Brain microvascular endothelial cell (primary cell): ENCODE results near the gene GPR12.

ENCODE experiments used
- DNase-seq: peaks from one replicate; pipeline ENCODE4 v3.0.0-alpha.2; 2020
- H3K27ac ChIP-seq: fragments of 250-450 bp; sonication (Bioruptor Pico); 2 replicates; pipeline ENCODE4 v1.5.1; 2020; ENCODE audit warnings: mild to moderate bottlenecking, moderate library complexity
- H3K27me3 ChIP-seq: fragments of 250-450 bp; sonication (Bioruptor Pico); replicated peaks from 2 replicates; pipeline ENCODE4 v1.5.1; 2020; ENCODE audit warnings: mild to moderate bottlenecking
- H3K36me3 ChIP-seq: fragments of 250-450 bp; sonication (Bioruptor Pico); replicated peaks from 2 replicates; pipeline ENCODE4 v1.5.1; 2020; ENCODE audit warnings: mild to moderate bottlenecking
- H3K4me3 ChIP-seq: 2 replicates; pipeline ENCODE4 v1.5.1; 2011; ENCODE audit warnings: low read depth, mild to moderate bottlenecking, control low read depth, low read length, moderate library complexity
- in situ Hi-C: cut with HindIII; loops from 2 replicates; pipeline ENCODE4 v1.10.0; 2017; ENCODE audit warnings: low sequenced_read_pairs, low pct_ligation_motif_present
- TF ChIP-seq, protein P1 (sequence below): IDR thresholded peaks from 2 replicates; pipeline ENCODE4 v1.5.1; 2011; ENCODE audit warnings: low read depth, mild to moderate bottlenecking, moderate library complexity, low read length, control low read depth, inconsistent platforms; ENCODE audit errors: missing control alignments

The GPR12 gene

DNA sequence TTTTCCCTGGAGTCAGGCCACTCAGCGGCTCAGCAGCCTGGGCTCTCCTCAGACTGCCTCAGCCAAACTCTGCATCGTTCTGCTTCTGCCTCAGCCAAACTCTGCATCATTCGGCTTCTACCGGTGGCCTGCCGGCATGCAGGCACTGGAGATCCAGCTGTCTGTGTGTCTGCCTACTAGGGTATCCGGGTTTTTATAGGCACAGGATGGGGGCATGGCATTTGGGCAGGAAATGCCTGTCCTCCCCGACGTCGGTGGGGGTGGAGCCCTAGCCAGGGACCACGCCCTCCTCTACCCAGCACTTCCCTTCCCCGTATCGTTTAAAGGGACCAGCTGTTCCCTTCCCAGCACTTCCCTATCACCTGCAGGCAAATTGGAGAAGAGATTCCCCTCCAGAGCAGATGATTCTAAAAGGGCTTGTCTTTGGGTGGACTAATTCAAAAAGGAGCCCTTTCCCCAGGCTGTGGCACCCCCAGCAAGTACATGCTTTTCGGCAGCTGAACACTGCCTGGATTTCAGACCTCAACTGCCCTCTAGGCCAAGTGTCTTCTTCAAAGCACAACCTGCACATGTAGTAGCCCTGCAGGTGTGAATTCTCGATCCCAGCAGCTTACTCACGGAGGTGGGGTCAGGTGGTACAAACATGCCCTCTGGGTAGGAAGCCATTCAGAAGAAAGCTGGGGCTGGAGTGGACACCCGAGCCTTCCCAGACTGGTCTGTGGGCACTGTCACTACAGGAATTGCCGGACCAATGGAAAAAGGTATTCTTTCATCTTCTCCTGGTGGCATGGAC, 25.4 kb upstream of the GPR12 start:
- H3K4me3 ChIP-seq, result no peak overlapping the region
- H3K27me3 ChIP-seq, result no peaks in the 10 kb centered on the region
- TF ChIP-seq, protein P1, sequence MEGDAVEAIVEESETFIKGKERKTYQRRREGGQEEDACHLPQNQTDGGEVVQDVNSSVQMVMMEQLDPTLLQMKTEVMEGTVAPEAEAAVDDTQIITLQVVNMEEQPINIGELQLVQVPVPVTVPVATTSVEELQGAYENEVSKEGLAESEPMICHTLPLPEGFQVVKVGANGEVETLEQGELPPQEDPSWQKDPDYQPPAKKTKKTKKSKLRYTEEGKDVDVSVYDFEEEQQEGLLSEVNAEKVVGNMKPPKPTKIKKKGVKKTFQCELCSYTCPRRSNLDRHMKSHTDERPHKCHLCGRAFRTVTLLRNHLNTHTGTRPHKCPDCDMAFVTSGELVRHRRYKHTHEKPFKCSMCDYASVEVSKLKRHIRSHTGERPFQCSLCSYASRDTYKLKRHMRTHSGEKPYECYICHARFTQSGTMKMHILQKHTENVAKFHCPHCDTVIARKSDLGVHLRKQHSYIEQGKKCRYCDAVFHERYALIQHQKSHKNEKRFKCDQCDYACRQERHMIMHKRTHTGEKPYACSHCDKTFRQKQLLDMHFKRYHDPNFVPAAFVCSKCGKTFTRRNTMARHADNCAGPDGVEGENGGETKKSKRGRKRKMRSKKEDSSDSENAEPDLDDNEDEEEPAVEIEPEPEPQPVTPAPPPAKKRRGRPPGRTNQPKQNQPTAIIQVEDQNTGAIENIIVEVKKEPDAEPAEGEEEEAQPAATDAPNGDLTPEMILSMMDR, result no peak
- no peak for DNase-seq
- in situ Hi-C loops, result no loop called here
- H3K36me3 ChIP-seq, result no peaks in the 10 kb centered on the region
- H3K27ac ChIP-seq, result no peak overlapping the region

DNA sequence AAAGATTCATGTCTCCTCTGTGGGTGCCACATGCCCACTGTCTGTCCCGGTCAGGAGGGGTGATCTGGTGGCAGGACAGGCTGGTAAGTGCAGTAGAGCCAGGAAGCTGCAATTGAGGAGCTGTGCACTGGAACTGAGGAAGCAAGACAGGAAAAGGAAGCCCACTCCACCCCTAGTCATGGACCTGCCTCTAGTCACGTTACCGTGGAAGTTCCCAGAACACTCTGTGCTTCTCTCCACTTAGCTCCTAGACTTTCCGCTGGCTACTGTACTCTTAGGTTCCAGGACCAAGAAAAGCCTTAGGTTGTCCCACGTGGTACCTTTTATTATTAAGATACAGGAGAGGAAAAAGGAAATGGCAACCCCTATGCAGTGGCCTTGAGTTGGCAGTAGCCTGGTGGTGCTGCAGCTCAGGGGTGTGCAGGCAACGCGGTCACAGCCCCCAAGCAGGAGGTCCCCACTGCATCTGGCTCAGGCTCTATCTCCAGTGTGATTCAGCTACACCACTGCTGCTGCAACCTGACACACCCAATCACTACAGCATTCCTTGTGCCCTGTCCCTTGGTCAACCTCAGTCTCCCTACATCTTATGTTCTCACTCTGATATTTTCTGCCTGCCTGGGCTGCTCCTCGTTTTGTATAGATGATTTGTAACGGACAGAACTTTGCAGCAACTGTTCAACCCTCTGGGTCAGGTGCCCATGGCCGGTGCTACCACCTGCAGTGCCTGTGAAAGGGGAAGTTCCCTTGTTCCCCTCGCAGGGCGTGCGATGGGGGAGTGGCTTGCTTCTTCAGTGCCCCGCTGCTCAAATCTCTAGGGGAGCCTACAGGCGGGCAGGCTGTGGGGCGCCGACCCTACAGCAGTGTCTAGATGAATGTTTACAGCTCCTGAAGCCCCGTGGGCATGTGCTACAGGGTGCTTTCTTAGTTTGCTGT, 24.4 kb upstream of the GPR12 start:
- H3K27ac ChIP-seq, result no peak overlapping the region
- H3K36me3 ChIP-seq, result no peaks in the 10 kb centered on the region
- in situ Hi-C loops, result no loop called here
- H3K4me3 ChIP-seq, result no peak overlapping the region
- no peaks in the 10 kb centered on the region for H3K27me3 ChIP-seq
- DNase-seq, result no peak
- TF ChIP-seq, protein P1, result no peak

DNA sequence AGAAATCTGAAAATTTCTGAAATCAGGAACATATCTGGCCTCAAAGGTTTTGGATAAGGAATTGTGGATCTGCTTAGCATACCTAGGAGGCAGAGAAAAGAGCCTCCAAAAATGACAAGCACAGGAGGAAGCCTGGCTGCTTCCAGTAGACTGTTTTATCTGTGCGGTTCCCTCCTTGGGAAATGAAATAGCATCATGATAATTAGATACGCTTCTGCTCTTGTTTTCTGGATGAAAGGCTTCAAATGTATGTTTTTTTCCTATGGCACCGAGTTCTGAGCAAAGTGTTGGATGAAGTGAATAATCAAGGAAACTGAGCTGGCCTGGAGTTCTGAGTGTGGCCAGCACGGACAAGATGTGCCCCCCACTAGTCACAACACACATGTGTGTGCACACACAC, 19.8 kb upstream of the GPR12 start:
- no peak for DNase-seq
- Histone ChIP-seq H3K36me3 (no peaks in the 10 kb centered on the region), H3K27me3 (no peaks in the 10 kb centered on the region), H3K27ac (no peak overlapping the region), H3K4me3 (no peak overlapping the region)
- TF ChIP-seq, protein P1, result no peak
- in situ Hi-C loops, result no loop called here

DNA sequence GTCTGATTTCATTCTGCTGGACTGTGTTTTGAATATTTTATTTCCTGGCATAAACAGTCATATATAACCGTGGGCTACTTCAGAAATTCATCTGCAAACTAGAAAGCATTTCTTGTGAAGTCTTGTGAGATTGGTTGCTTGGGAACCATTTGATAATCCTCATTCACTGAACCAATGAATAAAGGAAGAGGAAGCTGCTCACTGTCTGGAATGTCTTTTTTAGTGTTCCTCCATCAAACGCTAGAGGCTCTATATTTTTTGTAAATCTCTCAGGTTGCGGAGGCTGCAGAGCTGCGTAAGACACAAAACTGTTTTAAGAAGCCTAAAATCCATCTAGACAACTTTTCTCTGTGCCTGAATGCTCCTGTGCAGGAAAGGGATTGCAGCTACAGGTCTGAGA, 18.7 kb upstream of the GPR12 start:
- Histone ChIP-seq H3K27me3 (no peaks in the 10 kb centered on the region), H3K36me3 (no peaks in the 10 kb centered on the region), H3K27ac (no peak overlapping the region), H3K4me3 (no peak overlapping the region)
- in situ Hi-C loops, result no loop called here
- TF ChIP-seq, protein P1, result no peak
- DNase-seq, result no peak

DNA sequence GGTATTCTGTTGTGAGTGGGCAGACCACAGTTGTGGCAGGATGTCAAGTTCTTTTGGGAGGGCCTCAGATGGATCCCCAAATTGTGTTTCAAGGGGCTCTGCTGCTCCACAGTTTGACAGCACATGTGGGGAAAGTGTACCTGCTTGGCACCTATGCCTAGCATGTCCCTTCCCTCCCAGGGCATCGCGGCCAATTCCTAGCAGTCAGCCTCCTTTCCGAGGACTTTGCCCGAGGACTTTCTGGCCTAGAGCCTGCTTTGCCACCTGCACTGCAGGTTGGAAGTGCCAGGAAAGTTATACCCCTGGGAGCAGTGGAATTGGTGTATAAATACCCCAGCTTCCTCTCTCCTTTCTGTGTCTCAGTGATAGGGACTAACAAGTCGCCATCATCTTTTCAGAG, 11.9 kb upstream of the GPR12 start:
- Histone ChIP-seq H3K27ac (no peak overlapping the region), H3K36me3 (no peaks in the 10 kb centered on the region), H3K4me3 (no peak overlapping the region), H3K27me3 (no peaks in the 10 kb centered on the region)
- TF ChIP-seq, protein P1, result no peak
- no peak for DNase-seq
- in situ Hi-C loops, result no loop called here
